ENCODE measurements around the gene LRRC73.
"Not testable (repeated sequence)": the region's sequence is repeated elsewhere in the genome, so short reads cannot be mapped to it uniquely, and the experiment has no call there.

The LRRC73 gene

DNA sequence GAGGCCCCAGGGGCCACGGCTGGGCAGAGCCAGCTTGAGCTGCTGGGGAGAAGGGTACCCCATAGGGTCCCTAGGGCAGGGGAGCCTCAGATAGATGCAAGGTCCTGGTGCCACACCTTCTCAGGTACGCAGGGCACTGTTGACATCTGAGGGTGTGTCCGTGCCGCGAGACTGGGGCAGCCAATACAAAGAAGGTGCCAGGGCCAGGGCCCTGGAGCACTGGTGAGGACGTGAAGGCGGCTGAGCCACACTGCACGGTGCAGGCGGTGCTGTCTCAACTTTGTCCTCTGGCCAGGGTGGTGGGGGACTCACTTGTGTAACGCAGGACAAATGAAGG, 649 bp upstream of the LRRC73 start:
- no peak for DNase-seq (ENCODE audit: low read depth in 2 of 2)

DNA sequence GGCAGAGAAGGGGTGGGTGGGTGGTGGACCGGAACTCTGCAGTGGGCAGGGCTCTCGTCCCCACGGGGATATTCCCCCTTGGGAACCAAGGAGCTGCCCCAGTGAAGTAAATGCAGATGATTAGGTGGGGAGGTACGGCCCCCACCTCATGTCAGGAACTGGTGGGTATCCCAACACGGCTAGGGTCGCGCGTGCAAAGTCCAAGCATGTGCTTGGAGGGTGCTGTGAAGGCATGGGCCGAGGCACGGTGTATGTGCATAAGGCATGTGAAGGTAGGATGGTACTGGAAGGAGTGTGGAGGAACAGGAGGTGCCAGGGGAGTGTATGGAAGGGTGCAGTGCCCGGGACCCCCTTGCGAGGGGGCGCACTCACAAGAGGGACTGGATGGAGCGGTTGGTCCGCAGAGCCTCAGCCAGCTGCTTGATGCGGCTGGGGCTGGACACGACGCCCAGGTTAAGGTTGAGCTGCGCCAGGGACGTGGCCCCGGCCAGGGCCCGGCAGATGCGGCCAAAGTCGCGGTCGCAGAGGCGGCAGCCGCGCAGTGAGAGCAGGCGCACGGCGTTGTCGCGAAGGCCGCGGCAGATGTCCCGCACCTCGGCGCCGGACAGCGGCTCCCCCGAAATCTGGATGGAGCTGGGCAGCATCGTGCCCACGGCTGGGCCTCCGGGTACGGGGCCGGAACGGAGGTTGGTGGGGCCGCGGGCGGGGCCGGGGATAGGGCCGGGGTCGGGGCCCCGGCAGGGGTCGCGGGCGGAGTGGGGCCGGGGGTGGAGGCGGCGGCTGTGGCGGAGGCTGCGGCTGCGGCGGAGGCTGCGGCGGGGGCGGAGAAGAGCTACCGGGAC, 783 bp downstream of the LRRC73 start:
- DNase-seq (ENCODE audit: low read depth in 2 of 2) = no peak

DNA sequence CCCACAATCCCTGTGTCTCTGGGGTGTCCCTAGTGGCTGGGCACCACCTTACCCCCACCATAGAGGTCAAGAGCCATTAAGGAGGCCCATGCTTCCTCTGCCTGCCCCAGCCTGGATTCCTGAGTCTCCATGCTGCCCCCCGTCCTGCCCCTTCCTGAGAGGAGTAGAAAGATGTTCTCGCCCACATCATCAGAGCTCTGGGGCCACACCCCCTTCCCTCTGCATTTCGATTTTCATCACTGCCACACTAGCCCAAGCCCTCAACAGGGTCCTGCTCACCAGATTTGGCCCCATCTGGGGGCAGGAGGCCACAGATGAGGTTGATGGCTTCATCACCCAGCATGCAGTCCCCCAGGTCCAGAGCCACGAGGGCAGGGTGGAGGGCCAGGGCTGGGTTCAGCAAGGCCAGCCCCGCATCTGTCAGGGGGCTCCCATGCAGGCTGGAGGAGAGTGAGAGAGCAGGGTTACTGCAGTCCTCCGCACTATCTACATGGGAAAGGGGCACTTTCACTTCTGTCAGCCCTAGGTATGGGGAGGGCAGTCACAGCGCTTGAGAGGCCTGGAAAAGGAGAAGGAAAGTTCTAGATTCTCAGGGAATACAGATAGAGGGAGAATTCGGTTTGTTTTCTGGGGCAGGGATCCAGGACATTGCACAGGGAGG, 1.5 kb downstream of the LRRC73 start:
- no peak for DNase-seq (ENCODE audit: low read depth in 2 of 2)

DNA sequence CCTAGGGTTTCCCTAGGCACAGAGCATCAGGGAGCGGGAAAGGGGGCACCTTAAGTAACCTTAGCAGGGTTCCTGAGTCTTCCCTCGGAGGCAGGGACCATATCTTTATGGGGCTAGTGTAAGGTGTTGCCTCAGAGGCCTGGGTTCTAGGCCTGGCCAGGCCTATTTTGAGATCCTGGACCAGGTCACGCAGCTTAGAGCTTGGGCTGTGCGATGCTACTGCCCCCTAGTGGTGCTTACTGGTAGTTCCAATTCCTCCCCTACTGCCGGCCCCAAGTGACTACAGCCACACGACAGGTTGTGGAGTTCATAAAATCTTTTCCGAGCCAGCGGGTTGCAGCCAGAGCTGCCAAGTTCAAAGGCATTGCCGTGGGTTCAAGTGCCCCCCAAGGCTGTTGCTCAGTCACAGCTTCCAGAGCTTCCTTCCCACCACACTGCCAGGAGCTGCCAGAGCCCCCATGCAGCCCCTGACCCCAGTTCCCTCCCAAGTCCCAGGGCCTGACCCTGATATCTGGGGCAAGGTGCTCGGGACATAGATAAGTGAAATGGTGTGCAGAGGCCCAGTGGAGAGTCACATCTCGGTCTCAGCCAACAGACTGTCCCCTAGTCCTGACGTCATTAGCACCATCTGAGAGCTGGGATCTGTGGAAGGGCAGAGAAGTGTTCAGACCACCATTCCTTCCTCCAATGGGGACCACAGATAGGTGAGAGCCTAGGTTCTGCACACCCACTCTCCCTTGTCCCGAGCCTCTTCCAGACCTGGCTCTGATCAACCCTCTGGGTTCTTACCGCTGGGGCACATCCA, 3.3 kb downstream of the LRRC73 start:
- DNase-seq (ENCODE audit: low read depth in 2 of 2) = peak; percentile 72 to 79

DNA sequence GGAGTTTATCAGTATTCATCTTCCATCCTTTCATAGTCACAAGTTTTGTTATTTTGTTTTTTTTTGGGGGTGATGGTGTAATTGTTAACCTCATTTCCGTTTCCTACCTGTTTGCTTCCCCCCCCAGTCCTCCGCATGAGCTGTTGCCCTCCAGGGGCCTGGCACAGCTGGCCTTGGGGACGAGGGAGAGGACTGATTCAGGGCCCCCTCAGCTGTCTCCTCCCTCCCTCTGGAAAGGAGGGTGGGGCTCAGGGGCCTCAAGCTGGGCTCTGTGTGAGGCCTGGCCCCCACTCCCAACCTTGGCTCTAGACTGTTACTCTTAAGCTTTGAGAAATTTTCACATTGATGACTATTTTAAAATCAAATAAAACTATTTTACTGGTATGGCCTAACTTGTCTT, 4.0 kb downstream of the LRRC73 start:
- no peak for DNase-seq (ENCODE audit: low read depth in 2 of 2)

DNA sequence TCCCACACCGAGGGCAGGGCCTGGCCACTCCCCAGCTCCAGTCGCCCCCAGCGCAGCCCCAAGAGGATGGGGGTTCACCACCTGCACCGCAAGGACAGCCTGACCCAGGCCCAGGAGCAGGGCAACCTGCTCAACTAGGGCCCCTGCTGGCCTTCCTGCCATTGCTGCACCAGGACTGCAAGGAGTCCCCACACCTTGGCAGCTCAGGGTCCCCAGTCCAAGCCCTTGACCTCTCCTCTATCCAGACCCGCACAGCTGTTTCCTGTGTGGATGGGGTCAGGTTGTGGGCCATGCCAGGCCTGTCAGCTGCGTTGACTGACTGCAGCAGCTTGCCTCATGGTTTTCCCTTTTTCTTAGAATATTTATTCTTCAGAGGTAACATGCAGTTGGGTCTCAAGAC, 4.4 kb downstream of the LRRC73 start:
- no peak for DNase-seq (ENCODE audit: low read depth in 2 of 2)

DNA sequence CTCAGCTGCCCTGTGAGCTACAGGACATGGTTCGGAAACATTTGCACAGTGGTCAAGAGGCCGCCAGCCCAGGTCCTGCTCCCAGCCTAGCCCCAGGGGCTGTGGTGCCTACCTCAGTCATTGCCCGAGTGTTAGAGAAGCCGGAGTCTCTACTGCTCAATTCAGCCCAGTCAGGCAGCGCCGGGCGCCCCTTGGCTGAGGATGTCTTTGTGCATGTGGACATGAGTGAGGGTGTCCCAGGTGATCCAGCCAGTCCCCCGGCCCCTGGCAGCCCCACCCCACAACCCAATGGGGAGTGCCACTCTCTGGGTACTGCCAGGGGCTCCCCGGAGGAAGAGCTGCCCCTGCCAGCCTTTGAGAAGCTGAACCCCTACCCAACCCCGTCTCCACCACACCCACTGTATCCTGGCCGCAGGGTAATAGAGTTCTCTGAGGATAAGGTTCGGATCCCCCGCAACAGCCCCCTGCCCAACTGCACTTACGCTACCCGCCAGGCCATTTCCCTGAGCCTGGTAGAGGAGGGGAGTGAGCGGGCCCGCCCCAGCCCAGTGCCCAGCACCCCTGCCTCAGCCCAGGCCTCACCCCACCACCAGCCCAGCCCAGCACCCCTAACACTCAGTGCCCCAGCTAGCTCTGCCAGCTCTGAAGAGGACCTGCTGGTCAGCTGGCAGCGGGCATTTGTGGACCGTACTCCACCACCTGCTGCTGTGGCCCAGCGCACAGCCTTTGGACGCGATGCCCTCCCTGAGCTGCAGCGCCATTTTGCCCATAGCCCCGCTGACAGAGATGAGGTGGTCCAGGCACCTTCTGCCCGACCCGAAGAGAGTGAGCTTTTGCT, 5.2 kb downstream of the LRRC73 start:
- DNase-seq (ENCODE audit: low read depth in 2 of 2) = no peak

DNA sequence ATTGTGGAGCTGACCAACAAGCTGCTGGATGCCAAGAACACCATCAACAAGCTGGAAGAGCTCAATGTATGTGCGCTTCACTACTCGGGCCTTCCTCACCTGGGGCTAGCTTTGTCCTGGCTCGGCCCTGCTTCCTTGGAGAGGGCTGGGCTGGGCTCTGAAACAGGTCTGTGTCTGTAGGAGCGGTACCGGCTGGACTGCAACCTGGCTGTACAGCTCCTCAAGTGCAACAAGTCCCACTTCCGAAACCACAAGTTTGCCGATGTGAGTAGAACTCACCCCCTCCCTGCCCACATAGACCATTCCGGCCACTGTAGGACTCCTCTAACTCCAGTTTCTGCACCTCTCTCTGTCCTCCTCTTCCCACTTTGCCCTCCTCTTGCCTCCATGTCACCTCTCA, 6.7 kb downstream of the LRRC73 start:
- DNase-seq (ENCODE audit: low read depth in 2 of 2) = no peak

DNA sequence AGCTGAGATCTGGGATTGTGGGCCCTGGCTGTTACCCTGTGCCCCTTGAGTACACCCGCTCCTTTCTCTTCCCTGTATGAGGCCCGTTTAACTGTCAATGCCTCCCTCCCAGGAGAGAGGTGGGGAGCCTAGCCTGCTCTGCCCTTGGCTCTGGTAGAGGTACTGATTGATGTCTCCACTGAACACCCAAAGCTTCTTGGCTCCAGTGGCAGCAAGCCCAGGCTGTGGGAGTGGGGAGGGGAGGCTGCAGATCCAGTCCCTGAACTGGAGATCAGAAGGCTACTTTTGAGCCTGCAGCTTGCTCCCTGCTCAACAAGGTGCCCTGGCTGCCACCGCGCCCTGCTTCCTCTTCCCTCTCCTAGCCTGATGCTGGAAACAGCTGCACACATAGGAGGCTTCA, 7.5 kb downstream of the LRRC73 start:
- no peak for DNase-seq (ENCODE audit: low read depth in 2 of 2)

DNA sequence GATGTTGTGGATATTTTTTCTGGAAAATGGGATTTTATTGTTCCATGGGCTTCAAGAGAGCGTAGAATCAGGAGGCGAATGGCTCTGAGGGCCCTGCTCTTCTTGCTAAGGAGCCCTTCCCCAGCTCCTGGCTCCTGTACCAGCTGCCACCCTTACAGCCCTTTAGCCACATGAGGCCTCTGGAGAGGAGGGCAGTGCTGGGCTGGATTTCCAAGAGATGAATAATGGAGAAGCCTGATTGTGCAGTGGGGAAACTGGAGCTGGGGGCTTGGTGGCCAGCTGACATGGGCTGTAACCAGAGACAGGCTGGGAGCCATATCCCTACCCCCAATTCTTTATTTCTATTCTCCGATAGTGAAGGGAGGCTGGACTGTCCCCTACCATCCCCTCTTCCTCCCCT, 9.2 kb downstream of the LRRC73 start:
- DNase-seq (ENCODE audit: low read depth in 2 of 2) = no peak

DNA sequence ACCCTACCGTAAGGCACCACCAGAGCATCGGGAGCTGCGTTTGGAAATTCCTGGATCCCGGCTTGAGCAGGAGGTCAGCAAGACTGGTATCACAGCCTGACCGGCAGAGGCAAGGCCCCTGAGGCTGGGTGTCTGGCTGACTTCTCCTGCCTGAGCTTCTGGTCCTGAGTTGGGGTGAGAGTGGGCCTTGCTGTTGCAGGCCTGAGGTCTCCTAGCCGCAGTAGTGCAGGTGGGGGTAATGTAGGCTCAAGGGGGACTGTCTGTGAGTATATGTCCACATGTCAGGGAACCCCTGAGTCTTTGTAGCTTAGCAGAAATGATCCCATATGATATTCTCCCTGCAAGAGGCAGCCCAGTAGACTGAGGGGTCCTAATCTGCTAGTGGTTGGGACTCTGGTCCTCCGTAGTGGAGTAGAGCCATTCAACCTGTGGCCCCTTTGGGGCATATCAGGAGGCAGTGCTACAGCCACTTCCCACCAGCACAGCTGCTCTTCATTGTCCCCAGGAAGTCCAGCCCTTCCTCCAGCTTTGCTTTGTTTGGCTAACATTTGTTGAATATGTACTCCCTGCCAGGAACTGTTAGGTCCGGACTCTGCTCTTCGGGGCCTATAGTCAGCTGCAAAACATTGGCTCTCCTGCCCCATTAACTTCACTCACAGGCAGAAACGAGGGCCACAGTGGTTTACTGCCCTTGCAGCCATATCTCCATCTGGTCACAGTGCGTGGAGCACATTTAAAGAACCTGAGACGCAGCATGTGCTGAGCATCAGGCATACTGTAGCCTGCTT, 10.9 kb downstream of the LRRC73 start:
- no peak for DNase-seq (ENCODE audit: low read depth in 2 of 2)

DNA sequence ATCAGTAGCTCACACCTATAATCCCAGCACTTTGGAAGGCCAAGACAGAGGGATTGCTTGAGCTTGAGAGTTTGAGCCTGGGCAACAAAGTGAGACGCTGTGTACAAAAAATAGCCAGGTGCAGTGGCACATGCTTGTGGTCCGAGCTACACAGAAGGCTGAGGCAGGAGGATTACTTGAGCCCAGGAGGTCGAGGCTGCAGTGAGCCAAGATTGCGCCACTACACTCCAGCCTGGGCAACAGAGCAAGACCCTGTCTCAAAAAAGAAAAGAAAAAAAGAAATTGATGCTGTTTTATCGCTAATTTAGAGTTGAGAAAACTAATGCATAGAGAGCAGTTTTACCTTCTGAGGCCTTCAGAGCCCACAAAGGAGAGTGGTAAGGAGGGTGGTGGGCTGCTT, 11.9 kb downstream of the LRRC73 start:
- DNase-seq (ENCODE audit: low read depth in 2 of 2) = not testable (repeated sequence)

DNA sequence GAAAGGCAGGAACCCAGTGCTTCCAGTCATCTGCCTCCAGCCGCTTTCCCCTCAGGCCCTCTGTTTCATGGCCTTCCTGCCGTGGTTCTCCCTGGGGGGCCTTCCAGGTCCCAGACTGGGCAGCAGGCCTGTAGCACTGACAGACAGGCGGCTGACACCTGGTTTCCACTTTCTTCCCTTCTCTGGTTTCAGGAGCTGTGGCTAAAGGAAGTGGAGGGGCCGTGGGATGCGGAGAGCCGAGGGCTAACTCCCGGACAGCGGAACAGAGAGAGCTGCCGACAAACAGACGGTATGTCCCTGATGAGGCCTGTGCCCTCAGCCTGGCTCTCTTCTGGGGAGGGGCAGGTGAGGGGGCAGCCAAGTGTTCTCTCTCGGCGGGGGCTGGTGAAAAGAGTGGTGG, 12.5 kb downstream of the LRRC73 start:
- no peak for DNase-seq (ENCODE audit: low read depth in 2 of 2)

DNA sequence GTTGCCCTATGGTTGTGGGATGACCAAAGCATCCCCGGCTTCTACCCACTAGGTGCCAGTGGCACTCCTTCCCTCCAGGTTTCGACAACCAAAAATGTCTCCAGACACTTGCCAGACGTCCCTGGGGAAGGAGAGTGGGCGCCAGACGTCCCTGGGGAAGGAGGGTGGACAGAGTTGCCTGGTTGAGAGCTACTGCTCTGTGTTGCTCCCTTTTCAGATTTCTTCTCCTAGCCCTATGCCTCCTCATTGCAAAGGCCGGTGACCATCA, 13.1 kb downstream of the LRRC73 start:
- no peak for DNase-seq (ENCODE audit: low read depth in 2 of 2)

DNA sequence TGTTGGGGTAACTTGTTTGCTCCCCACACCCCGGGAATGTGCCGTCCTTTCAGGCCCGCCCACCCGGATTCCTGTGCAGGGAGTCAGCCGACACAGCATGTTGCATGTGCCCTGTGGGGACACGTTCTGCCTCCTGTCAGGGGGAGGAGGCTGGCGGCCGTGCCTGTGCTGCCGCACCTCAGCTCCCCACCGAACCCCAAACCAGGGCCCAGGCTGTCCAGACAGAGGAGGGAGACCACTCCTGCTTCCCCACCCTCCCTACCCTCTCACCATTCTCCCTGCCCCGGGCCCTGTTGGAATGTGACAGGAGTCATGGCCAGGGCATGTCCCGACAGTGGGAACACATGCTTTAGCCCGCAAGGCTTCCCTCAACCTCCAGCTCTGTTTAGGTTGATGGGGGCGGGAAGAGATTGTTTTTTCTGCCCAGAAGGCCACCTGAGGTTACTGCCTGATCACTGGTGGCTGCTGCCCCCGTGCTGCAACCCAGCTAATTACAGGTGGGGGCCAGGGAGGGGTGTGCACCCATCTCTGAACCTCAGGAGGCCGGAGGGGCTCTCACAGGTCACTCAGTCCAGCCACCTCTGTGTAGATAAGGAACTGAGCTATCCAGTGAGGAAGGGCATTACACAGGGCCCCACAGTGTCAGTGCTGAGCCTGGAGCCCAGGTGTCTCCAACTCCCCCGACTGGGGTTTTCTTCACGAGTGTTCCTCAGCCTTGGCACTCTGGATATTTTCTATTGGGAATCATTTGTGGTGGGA, 13.6 kb downstream of the LRRC73 start:
- DNase-seq (ENCODE audit: low read depth in 2 of 2) = no peak

DNA sequence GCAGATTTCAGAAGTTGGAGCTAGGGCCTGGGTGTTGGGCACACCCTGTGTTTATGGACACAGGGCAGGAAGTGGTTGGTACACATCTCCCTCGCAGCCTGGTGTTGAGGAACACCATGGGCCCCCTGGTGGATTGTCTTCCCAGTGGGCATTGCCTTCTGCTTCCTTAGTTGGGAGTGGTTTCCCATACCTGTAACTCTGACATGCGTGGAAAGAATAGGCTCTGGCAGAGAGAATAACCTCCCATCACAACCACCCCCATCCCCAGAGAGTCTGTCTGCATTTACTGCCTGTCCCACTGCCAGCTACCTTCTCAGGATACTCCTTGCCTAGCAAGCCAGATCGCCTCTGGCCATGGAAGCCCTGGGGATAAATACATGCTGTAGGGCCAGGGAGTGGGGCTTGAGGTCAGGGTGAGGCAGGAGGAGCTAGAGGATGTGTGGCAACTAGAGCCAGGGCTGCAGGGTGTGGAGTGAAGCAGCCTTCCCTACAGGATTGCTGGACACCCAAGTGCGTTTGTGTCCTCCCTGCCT, 14.7 kb downstream of the LRRC73 start:
- no peak for DNase-seq (ENCODE audit: low read depth in 2 of 2)

DNA sequence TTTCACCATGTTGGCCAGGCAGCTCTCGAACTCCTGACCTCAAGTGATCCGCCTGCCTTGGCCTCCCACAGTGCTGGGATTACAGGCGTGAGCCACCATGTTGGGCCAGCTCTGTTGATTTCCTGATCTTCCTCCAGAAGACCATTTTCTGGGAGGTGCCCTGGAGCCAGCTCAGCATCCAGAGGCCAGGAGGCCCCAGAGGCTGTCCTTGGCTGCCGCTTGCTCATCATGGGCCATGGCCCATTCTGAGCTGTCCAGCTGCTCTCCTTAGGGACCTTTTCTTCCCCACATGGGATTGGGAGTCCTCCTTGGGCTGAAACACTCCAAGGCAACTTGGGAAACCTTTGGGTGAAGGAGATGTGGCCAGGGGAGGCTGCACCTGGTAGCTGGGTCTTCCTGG, 15.4 kb downstream of the LRRC73 start:
- no peak for DNase-seq (ENCODE audit: low read depth in 2 of 2)

DNA sequence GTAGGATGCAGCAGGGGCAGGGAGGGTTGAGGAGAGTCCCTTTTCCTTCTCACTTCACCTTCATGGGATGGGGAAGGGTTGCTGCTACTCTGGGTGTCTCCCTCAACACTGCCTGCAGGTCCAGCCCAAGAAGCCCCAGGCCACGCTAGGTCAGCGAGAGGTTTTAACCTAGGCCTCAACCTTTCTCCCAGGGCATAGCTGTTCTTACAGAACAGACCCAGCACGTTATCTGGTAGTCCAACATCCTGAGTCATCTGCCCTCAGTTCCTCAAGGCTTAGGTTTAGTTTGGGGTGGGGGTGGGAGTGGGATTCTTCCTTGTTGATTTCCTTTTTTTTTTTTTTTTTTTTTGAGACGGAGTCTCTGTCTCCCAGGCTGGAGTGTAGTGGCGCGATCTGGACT, 15.8 kb downstream of the LRRC73 start:
- no peak for DNase-seq (ENCODE audit: low read depth in 2 of 2)

DNA sequence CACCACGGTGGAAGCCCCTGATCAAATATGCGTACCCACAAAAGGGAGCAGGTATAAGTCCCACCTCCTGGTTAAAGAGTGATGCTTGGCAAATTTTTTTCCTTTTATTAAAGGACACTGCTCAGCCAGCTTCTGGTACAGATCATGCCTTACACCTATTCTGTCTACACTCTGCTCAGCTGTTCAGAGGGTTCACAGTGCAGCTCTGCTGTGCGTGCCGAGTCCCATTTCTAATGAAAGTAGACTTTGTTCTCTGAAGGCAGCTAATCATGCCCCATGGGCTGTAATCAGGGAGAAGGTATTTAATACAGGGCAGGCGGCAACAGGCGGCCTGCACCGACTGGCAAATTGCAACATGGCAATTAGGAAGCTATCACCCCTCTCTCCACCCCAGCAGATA, 16.3 kb downstream of the LRRC73 start:
- DNase-seq (ENCODE audit: low read depth in 2 of 2) = no peak

DNA sequence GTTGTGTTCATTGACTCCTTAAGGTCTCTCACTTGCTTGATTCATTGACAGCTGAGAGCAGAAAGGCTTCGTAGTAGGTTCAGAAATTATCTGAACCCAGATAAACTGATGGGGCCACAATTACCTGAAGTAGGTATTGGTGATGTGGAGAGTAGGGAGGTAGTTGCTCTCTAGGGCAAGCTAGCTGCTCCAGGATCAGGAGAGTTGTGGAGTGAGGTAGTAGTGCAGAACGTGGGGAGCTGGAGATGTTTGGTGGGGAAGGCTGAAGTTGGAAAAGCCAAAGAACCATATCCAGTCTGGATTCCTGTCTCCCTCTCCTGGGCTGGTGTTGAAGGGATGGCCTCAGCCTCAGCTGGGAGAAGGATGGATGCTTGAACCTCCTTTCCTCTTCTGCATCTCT, 16.9 kb downstream of the LRRC73 start:
- DNase-seq (ENCODE audit: low read depth in 2 of 2) = no peak
